WI38 (cell line): Measurements from ENCODE around the gene GIMAP2.

Experiments used
- H3K4me3 ChIP-seq: 2 replicates; pipeline ENCODE4 v1.5.1; 2011; ENCODE audit warnings: low read depth, mild to moderate bottlenecking, control low read depth, low read length
- TF ChIP-seq, protein P1 (sequence below): IDR thresholded peaks from 2 replicates; pipeline ENCODE4 v1.5.1; 2012; ENCODE audit warnings: low read depth, mild to moderate bottlenecking, control low read depth, low read length

Gene GIMAP2

DNA sequence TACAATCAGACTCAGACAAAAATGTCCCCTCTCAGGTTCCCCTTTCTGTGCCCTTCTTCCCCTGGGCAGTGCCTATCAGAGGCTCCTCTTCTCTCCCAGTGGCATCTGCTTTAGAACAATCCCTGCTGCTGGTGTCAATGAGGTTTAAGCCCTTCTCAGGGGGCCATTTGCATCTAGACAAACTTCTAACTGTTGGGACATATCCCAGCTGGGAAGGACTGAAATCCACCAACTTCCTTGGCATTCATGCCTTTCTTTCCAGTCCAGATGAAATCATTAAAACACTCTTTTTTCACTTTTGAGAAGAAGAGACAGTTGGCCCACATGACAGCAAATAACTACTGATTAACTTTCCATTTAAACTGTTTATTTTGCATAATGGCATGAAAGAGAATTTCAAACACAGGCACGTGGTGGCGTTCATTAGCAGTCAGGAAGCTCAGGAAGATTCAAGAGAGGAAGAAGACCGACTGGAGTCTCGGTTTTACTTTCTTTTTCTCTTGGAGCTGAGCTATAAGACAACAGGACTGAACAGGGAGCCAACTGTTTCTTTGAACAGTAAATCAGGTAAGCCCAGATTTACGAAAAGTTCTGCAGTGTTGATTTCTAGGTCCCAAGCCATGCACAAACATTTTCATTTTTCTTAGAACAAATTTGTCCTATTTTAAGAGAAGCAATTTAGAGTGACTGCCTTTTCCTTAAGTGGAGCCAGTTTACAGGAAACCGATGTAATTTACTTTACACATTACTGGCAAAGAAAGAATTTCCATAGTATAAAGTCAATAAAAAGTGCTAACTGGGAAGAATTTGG, at the start of gene GIMAP2:
GIMAP2 (plus strand) TSS at position 488 of the 811 bp plus-strand sequence. CDS start 1,354 bp downstream, outside the sequence.
- TF ChIP-seq, protein P1, sequence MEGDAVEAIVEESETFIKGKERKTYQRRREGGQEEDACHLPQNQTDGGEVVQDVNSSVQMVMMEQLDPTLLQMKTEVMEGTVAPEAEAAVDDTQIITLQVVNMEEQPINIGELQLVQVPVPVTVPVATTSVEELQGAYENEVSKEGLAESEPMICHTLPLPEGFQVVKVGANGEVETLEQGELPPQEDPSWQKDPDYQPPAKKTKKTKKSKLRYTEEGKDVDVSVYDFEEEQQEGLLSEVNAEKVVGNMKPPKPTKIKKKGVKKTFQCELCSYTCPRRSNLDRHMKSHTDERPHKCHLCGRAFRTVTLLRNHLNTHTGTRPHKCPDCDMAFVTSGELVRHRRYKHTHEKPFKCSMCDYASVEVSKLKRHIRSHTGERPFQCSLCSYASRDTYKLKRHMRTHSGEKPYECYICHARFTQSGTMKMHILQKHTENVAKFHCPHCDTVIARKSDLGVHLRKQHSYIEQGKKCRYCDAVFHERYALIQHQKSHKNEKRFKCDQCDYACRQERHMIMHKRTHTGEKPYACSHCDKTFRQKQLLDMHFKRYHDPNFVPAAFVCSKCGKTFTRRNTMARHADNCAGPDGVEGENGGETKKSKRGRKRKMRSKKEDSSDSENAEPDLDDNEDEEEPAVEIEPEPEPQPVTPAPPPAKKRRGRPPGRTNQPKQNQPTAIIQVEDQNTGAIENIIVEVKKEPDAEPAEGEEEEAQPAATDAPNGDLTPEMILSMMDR = no peak
- no peak within 1 kb of the TSS for H3K4me3 ChIP-seq

DNA sequence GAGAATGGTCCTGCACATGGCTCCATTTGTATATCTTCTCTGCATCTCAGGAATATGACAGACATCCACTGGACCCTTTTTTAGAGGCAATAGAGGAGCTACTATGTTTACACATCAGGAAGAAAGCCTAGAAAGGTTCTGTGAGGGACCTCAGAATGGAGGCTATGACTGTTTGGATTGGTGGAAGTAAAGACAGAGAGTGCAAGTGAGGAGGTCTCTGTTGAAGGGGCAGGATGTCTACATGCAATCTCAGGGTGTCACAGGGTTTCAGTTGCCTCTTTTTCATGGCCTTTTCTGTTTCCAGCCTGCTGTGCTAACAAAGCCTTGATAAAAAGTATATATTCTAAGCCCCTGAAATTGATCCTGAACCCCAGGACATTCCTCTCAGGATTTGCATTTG, 43.7 kb upstream of the GIMAP2 start:
- no peak overlapping the region for H3K4me3 ChIP-seq
- TF ChIP-seq, protein P1 = no peak

DNA sequence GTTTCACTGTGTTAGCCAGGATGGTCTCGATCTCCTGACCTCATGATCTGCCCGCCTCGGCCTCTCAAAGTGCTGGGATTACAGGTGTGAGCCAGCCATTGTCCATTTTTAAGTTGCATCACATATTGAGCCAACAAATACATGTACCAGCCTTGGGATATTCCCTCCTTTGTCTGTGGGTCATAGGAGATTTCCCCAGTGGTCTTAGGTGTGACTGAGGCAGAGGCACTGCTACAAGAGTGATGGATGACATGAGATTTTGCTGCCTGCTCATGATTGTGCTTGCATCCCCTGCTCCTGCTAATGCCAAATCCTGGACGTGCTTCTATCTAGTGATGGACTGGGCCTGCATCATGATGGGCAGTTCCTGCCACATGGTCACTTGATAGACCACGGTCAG, 42.6 kb upstream of the GIMAP2 start:
- TF ChIP-seq, protein P1 = no peak
- H3K4me3 ChIP-seq = no peak overlapping the region

- TF ChIP-seq, protein P1 = no peak
- H3K4me3 ChIP-seq = no peak overlapping the region
Measured at GRCh38 chr7:150645259-150646020, 40.1 kb upstream of the GIMAP2 start.

- TF ChIP-seq, protein P1 = no peak
- no peak overlapping the region for H3K4me3 ChIP-seq
Measured at GRCh38 chr7:150648353-150649079, 37.0 kb upstream of the GIMAP2 start.

- H3K4me3 ChIP-seq = no peak overlapping the region
- TF ChIP-seq, protein P1 = no peak
Measured at GRCh38 chr7:150649080-150649385, 36.5 kb upstream of the GIMAP2 start.
